DMS114 treated with DMSO at 0.1 percent for 48 hours (cell line): Measurements from ENCODE around the gene DTX2.
"Not testable (repeated sequence)": the region's sequence is repeated elsewhere in the genome, so short reads cannot be mapped to it uniquely, and the experiment has no call there.

ENCODE experiments used
- DNase-seq: peaks from one replicate; lab custom pipeline; 2025; ENCODE audit not compliant: unreplicated experiment; lab: John Stamatoyannopoulos, UW

DTX2 gene

GRCh38 chr7:76442664-76443446 is 18.7 kb upstream of the DTX2 start:
- DNase-seq: not testable (repeated sequence)

- DNase-seq: not testable (repeated sequence)
Measured at GRCh38 chr7:76443846-76444245, 17.7 kb upstream of the DTX2 start.

- DNase-seq: not testable (repeated sequence)
Measured at GRCh38 chr7:76445577-76446008, 15.9 kb upstream of the DTX2 start.

- DNase-seq: not testable (repeated sequence)
Measured at GRCh38 chr7:76457017-76457416, 4.5 kb upstream of the DTX2 start.

GRCh38 chr7:76458504-76458903 is 3.0 kb upstream of the DTX2 start:
- not testable (repeated sequence) for DNase-seq

- DNase-seq: not testable (repeated sequence)
Measured at GRCh38 chr7:76460767-76461166, 742 bp upstream of the DTX2 start.

GRCh38 chr7:76462271-76462882 is 868 bp downstream of the DTX2 start:
- not testable (repeated sequence) for DNase-seq

GRCh38 chr7:76464959-76465358 is 3.5 kb downstream of the DTX2 start:
- not testable (repeated sequence) for DNase-seq

GRCh38 chr7:76465950-76466349 is 4.4 kb downstream of the DTX2 start:
- DNase-seq: not testable (repeated sequence)

- not testable (repeated sequence) for DNase-seq
Measured at GRCh38 chr7:76467743-76468404, 6.4 kb downstream of the DTX2 start.

GRCh38 chr7:76471556-76472221 is 10.2 kb downstream of the DTX2 start:
- not testable (repeated sequence) for DNase-seq

- DNase-seq: not testable (repeated sequence)
Measured at GRCh38 chr7:76473097-76473496, 11.6 kb downstream of the DTX2 start.

GRCh38 chr7:76476280-76476679 is 14.8 kb downstream of the DTX2 start:
- not testable (repeated sequence) for DNase-seq

- not testable (repeated sequence) for DNase-seq
Measured at GRCh38 chr7:76476742-76477474, 15.4 kb downstream of the DTX2 start.

GRCh38 chr7:76479628-76480027 is 18.1 kb downstream of the DTX2 start:
- DNase-seq: not testable (repeated sequence)

GRCh38 chr7:76480403-76481253 is 19.1 kb downstream of the DTX2 start:
- not testable (repeated sequence) for DNase-seq

GRCh38 chr7:76482660-76483059 is 21.2 kb downstream of the DTX2 start:
- not testable (repeated sequence) for DNase-seq

GRCh38 chr7:76483081-76483480 is 21.6 kb downstream of the DTX2 start:
- DNase-seq: not testable (repeated sequence)

- not testable (repeated sequence) for DNase-seq
Measured at GRCh38 chr7:76484456-76484855, 22.9 kb downstream of the DTX2 start.
